OCI-LY3 (cell line): ENCODE results near the gene SLF2.
A peak's percentile ranks its signal among the peaks of the same experiment; 100 is the strongest.

Experiments
- H2AFZ ChIP-seq: fragments of 200-600, 300-600 bp; shearing (Covaris generic); 2 replicates; pipeline ENCODE4 v1.6.0; 2014; ENCODE audit warnings: antibody characterized with exemption, low read depth, low read length
- H3K27ac ChIP-seq: fragments of 200-600, 300-600 bp; sonication (generic); 2 replicates; pipeline ENCODE4 v1.5.1; 2014; ENCODE audit warnings: mild to moderate bottlenecking, low read length, moderate library complexity, mixed read lengths
- H3K27me3 ChIP-seq: fragments of 200-600, 300-600 bp; sonication (generic); 2 replicates; pipeline ENCODE4 v1.6.1; 2014; ENCODE audit warnings: low read depth, low read length, mixed read lengths
- H3K36me3 ChIP-seq: fragments of 200-600, 300-600 bp; sonication (generic); replicated peaks from 2 replicates; pipeline ENCODE3; 2014; ENCODE audit warnings: low read depth, low read length, mixed read lengths
- H3K4me1 ChIP-seq: fragments of 300-600, 200-600 bp; sonication (generic); 2 replicates; pipeline ENCODE4 v1.6.1; 2014; ENCODE audit warnings: low read length, mixed read lengths
- H3K4me2 ChIP-seq: fragments of 200-600, 300-600 bp; sonication (generic); 2 replicates; pipeline ENCODE4 v1.6.1; 2014; ENCODE audit warnings: low read length, mixed read lengths
- H3K4me3 ChIP-seq: fragments of 300-600, 200-600 bp; sonication (generic); 2 replicates; pipeline ENCODE4 v1.5.1; 2014; ENCODE audit warnings: antibody characterized with exemption, mild to moderate bottlenecking, low read length, moderate library complexity
- H3K79me2 ChIP-seq: fragments of 300-600, 200-600 bp; shearing (Covaris generic); 2 replicates; pipeline ENCODE4 v1.6.1; 2014; ENCODE audit warnings: mild to moderate bottlenecking, low read length, mixed read lengths
- H3K9ac ChIP-seq: fragments of 300-600, 200-600 bp; shearing (Covaris generic); 2 replicates; pipeline ENCODE4 v1.6.0; 2014; ENCODE audit warnings: mild to moderate bottlenecking, low read length, moderate library complexity
- H3K9me3 ChIP-seq: fragments of 200-600, 300-600 bp; shearing (Covaris generic); 2 replicates; pipeline ENCODE4 v1.6.1; 2014; ENCODE audit warnings: low read length, mixed read lengths; ENCODE audit not compliant: insufficient read depth
- H4K20me1 ChIP-seq: fragments of 200-600, 300-600 bp; sonication (generic); 2 replicates; pipeline ENCODE4 v1.6.1; 2016; ENCODE audit warnings: low read length, mixed read lengths; ENCODE audit not compliant: insufficient read depth
- EZH2phosphoT487 ChIP-seq: fragments of 200-600 bp; shearing (Covaris generic); IDR thresholded peaks from 2 replicates; pipeline ENCODE4 v1.6.1; 2018; ENCODE audit warnings: antibody characterized with exemption, mixed run types, low read depth
- TF ChIP-seq, protein P1 (sequence below): fragments of 200-600, 300-600 bp; sonication (generic); IDR thresholded peaks from 2 replicates; pipeline ENCODE4 v1.5.1; 2014; ENCODE audit warnings: antibody characterized with exemption, low read length, low read depth

SLF2 gene

DNA sequence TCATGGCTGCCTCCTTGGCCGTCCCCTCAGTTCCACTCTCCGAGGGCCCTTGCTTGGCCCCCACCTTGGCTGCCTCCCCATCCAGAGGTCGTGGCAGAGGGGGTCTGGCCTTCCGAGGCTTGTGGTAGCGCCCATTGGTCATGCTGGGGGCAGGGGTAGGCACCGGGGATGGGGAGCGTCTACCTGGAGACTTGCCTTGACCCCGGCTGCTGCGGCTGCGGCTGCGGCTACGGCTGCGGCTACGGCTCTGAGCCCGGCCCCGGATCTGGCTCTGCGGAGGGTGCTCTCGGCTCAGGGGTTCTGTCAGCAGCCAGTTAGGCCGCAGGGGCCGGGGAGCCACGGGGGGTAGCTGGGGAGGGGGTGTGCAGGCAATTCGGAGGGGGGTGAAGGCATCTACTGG lies 97.6 kb downstream of the SLF2 start:
- Histone ChIP-seq H3K4me3 (no peak overlapping the region), H3K27ac (no peak overlapping the region), H3K4me1 (peaks cover 12% of the 10 kb centered on the region), H3K27me3 (no peaks in the 10 kb centered on the region), H3K36me3 (no peaks in the 10 kb centered on the region), H3K9ac (no peak overlapping the region), H4K20me1 (no peaks in the 10 kb centered on the region), H3K9me3 (no peaks in the 10 kb centered on the region), H2AFZ (no peak overlapping the region), H3K4me2 (no peak overlapping the region), H3K79me2 (no peaks in the 10 kb centered on the region)
- TF ChIP-seq, protein P1, sequence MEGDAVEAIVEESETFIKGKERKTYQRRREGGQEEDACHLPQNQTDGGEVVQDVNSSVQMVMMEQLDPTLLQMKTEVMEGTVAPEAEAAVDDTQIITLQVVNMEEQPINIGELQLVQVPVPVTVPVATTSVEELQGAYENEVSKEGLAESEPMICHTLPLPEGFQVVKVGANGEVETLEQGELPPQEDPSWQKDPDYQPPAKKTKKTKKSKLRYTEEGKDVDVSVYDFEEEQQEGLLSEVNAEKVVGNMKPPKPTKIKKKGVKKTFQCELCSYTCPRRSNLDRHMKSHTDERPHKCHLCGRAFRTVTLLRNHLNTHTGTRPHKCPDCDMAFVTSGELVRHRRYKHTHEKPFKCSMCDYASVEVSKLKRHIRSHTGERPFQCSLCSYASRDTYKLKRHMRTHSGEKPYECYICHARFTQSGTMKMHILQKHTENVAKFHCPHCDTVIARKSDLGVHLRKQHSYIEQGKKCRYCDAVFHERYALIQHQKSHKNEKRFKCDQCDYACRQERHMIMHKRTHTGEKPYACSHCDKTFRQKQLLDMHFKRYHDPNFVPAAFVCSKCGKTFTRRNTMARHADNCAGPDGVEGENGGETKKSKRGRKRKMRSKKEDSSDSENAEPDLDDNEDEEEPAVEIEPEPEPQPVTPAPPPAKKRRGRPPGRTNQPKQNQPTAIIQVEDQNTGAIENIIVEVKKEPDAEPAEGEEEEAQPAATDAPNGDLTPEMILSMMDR, result no peak
- no peak for TF ChIP-seq EZH2phosphoT487

DNA sequence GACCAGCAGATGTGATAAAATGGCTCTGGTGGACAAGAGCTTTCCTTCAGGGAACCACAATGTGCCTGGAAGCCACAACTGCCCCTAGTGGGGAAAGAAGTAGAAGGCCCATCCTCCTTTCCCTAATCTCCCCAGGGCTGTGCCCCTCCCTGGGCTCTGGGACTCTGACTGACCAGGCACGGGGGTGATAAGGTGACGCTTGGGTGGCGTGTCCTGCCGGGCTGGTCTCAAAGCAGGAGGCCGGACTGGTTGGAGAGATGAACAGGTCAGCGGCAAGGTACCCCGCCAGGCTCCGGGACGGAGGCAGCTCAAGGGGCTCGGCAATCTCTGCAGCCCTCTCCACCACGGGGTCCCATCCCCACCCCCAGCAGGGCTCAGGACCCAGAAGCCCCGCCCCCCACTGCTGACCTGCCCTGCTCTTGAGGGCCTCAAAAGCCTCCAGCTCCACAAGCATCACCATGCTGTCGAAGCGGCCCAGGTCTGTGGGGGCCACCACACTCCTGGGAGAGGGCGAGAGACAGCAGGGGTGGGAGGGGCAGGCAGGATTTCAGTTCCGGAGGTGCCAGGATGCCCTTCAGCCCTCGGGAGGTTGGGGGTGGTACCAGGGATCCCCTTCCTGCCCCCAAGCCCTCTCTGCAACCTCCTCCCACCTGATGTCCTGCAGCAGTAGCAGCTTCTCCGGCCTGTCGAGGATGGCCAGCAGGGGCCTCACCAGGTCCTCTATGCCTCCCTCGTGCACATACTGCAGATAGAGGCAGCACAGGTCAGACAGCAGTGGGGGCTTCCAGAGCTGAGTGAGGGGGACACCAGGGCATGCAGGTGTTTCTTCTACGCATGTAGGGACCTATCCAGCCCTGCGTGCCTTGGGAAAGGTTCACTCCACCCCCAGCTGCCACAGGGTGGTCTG lies 99.0 kb downstream of the SLF2 start:
- Histone ChIP-seq H3K36me3 (no peaks in the 10 kb centered on the region), H4K20me1 (no peaks in the 10 kb centered on the region), H3K27me3 (peaks cover 3% of the 10 kb centered on the region; the same call in 1 of the 2 replicates), H3K27ac (no peak overlapping the region), H2AFZ (no peak overlapping the region), H3K79me2 (no peaks in the 10 kb centered on the region), H3K4me2 (peak overlapping the region; percentile 37; the same call in 1 of the 2 replicates), H3K4me1 (peaks cover 12% of the 10 kb centered on the region), H3K9ac (no peak overlapping the region), H3K9me3 (no peaks in the 10 kb centered on the region), H3K4me3 (no peak overlapping the region)
- TF ChIP-seq, protein P1, result no peak
- no peak for TF ChIP-seq EZH2phosphoT487

DNA sequence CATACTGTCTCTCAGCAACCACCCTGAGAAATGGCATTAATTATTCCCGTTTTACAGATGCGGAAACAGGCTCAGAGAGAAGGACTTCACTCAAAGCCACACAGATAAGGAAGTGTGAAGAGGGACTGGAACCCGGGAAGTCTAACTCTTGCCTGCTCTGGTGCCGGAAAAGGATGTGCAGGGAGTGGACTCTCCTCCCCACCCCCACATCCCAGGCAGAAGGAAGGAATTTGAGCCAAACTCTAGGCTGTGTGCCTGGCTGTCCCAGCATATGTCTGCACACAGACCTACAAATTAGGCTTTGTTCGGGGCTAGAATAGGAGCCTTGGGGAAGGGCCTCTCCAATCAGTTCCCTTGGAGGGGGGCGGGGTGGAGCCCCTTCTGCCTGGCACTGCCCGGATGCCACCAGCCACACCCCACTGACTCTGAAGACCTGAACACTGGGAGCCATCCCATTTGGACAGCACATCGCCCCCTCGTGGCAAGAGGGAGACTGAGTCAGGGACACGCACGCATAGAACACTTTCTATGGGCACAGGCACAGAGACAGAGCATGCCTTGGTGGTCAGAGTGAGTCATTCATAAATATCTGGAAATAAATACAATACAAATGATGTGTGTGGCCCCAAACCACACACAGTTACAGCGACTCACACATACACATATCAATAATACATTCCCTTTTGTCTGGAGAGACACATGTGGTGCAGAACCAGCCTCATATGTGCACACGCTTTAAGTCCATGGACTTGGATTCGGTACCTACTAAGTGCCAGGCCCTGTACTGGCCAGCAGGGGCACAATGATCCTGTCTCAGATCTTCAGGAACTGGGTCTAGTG lies 100.0 kb downstream of the SLF2 start:
- Histone ChIP-seq H3K36me3 (no peaks in the 10 kb centered on the region), H3K4me3 (no peak overlapping the region), H3K79me2 (no peaks in the 10 kb centered on the region), H3K4me2 (peak overlapping the region; percentile 37), H3K27me3 (peaks cover 9% of the 10 kb centered on the region), H3K9me3 (no peaks in the 10 kb centered on the region), H3K27ac (no peak overlapping the region), H2AFZ (no peak overlapping the region), H4K20me1 (no peaks in the 10 kb centered on the region), H3K9ac (no peak overlapping the region), H3K4me1 (peaks cover 12% of the 10 kb centered on the region)
- TF ChIP-seq EZH2phosphoT487, result no peak
- TF ChIP-seq, protein P1, result peak; percentile 68

DNA sequence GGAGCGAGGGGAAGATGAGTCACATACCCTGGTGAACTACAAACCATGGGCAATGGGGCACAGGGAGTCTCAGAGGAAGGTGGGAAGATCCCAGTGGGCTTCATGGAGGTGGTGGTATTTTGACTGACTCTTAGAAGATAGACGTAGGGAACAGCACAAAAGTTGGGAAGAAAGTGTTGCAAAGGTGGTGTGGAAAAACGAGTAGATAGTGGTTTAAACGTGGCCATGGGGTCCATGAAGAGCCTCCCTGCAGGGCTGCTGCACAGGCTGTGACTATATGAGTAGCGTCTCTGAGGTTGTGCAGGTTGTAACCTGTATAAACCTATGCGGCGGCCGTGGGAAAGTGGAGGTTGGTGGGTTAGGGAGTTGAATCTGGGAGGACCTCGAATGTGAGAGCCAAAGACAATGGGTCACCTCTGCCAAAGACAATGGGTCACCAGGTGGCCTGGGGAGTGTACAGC lies 100.6 kb downstream of the SLF2 start:
- Histone ChIP-seq H3K27me3 (peaks cover 16% of the 10 kb centered on the region), H3K4me3 (no peak overlapping the region), H3K79me2 (no peaks in the 10 kb centered on the region), H3K9ac (no peak overlapping the region), H3K27ac (no peak overlapping the region), H3K36me3 (no peaks in the 10 kb centered on the region), H3K4me2 (peak overlapping the region; percentile 37), H3K9me3 (no peaks in the 10 kb centered on the region), H2AFZ (no peak overlapping the region), H4K20me1 (no peaks in the 10 kb centered on the region), H3K4me1 (peaks cover 16% of the 10 kb centered on the region)
- TF ChIP-seq EZH2phosphoT487, result no peak
- TF ChIP-seq, protein P1, result no peak
